GM12878 (cell line): Measurements from ENCODE around the gene MTSS2.

Experiments used
- CEBPB ChIP-seq, 2 experiments: fragments of 150-350 bp in 1 of 2; IDR thresholded peaks; 2 replicates each; pipeline ENCODE4 v1.6.1; 2012 to 2014; ENCODE audit warnings: low read depth in 2 of 2, low read length in 2 of 2, borderline replicate concordance in 1 of 2, inconsistent platforms in 1 of 2
- CTCF ChIP-seq, 3 experiments: IDR thresholded peaks in 2 of 3; conservative IDR thresholded peaks in 1 of 3; 2 replicates each; pipeline ENCODE4 v1.5.1; 2011; ENCODE audit warnings: low read depth in 3 of 3, low read length in 3 of 3, mild to moderate bottlenecking in 3 of 3, control low read depth in 2 of 3, moderate library complexity in 2 of 3, inconsistent platforms in 1 of 3, mixed read lengths in 1 of 3; ENCODE audit not compliant: control insufficient read depth in 2 of 3, insufficient read depth in 1 of 3; ENCODE audit errors: extremely low read depth in 1 of 3
- E2F4 ChIP-seq: IDR thresholded peaks from 2 replicates; pipeline ENCODE4 v1.6.1; 2012; ENCODE audit warnings: low read depth, low read length, improper control_type of control experiment
- FOS ChIP-seq: IDR thresholded peaks from 3 replicates; pipeline ENCODE4 v1.6.1; 2011; ENCODE audit warnings: borderline replicate concordance; ENCODE audit not compliant: insufficient read length; ENCODE audit errors: extremely low read depth
- IRF3 ChIP-seq: fragments of 450-650 bp; IDR thresholded peaks from 2 replicates; pipeline ENCODE4 v1.6.1; 2014; ENCODE audit warnings: mild to moderate bottlenecking
- KDM1A ChIP-seq: fragments of 200-600 bp; sonication (generic); IDR thresholded peaks from 2 replicates; pipeline ENCODE4 v1.6.1; 2016; ENCODE audit warnings: borderline replicate concordance
- NBN ChIP-seq: fragments of 450-650 bp; IDR thresholded peaks from 2 replicates; pipeline ENCODE4 v1.6.1; 2016
- PML ChIP-seq: IDR thresholded peaks from 2 replicates; pipeline ENCODE4 v1.6.1; 2012; ENCODE audit warnings: low read length, inconsistent platforms
- POLR2AphosphoS5 ChIP-seq: IDR thresholded peaks from 2 replicates; pipeline ENCODE4 v1.6.1; 2011; ENCODE audit warnings: mild to moderate bottlenecking, low read length, inconsistent platforms
- RFX5 ChIP-seq: IDR thresholded peaks from 2 replicates; pipeline ENCODE4 v1.6.1; 2011; ENCODE audit warnings: low read depth, low read length, improper control_type of control experiment
- SUZ12 ChIP-seq: fragments of 200-600 bp; sonication (generic); IDR thresholded peaks from one replicate; pipeline ENCODE4 v1.6.1; 2018; ENCODE audit warnings: antibody characterized with exemption, mild to moderate bottlenecking; ENCODE audit not compliant: unreplicated experiment
- USF2 ChIP-seq: IDR thresholded peaks from 2 replicates; pipeline ENCODE4 v1.6.1; 2011; ENCODE audit warnings: low read depth, low read length, improper control_type of control experiment, borderline replicate concordance
- YY1 ChIP-seq: IDR thresholded peaks from 2 replicates; pipeline ENCODE4 v1.6.1; 2011; ENCODE audit warnings: low read depth, mild to moderate bottlenecking, low read length
- ZZZ3 ChIP-seq: IDR thresholded peaks from 2 replicates; pipeline ENCODE4 v1.6.1; 2011; ENCODE audit warnings: low read depth; ENCODE audit not compliant: control insufficient read depth, insufficient read length

GRCh38 chr16:70687102-70687511, 1.3 kb upstream of the MTSS2 start:
- TF ChIP-seq USF2, result no peak
- TF ChIP-seq PML, result no peak
- no peak for TF ChIP-seq POLR2AphosphoS5
- no peak for TF ChIP-seq CTCF (IDR thresholded peaks at IDR 0.05 in 2 of 3, conservative IDR thresholded peaks at IDR 0.05 in 1 of 3; ENCODE audit: control insufficient read depth in 2 of 3, extremely low read depth in 1 of 3, insufficient read depth in 1 of 3, low read depth in 3 of 3, low read length in 3 of 3)
- TF ChIP-seq SUZ12, result no peak
- no peak for TF ChIP-seq FOS
- TF ChIP-seq CEBPB (IDR thresholded peaks at IDR 0.05; ENCODE audit: borderline replicate concordance in 1 of 2, low read depth in 2 of 2, low read length in 2 of 2), result no peak
- no peak for TF ChIP-seq E2F4
- no peak for TF ChIP-seq ZZZ3
- no peak for TF ChIP-seq YY1
- no peak for TF ChIP-seq RFX5
- no peak for TF ChIP-seq KDM1A
- no peak for TF ChIP-seq NBN
- no peak for TF ChIP-seq IRF3
